HG03196 (cell line): ENCODE measurements around the gene ADAMTS4.

Experiments used
- ATAC-seq: cut with Tn5 transposase; IDR thresholded peaks from one replicate; pipeline ENCODE4 v1.9.1; 2021; ENCODE audit not compliant: unreplicated experiment

ADAMTS4 gene

DNA sequence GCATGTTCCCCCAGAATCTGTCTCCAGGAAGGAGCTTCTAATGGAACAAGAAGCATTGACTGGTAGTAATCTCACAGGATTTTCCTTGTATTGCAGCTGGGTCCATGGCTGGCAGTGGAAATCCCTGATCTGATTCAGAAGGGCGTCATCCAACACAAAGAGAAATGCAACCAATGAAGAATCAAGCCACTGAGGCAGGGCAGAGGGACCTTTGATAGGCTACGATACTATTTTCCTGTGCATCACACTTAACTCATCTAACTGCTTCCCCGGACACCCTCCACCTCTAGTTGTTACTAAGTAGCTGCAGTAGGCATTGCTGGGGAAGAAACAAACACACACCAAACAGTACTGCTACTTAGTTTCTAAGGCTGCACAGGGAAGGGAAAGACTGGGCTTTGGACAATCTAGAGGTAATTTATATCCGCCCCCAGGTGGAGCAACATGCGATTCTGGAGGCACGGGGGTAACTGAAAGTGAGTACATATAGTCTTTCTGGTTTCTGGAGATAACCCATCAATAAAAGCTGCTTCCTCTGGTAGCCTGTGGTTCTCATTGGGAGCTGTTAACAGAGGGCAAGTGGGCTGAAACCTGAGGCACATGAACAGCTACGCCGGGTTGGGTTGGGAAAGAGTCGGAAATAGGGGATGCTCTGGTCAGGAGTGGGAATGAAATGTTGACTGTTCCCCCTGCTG is 40.4 kb downstream of the ADAMTS4 start:
- ATAC-seq, result peak; percentile 3

DNA sequence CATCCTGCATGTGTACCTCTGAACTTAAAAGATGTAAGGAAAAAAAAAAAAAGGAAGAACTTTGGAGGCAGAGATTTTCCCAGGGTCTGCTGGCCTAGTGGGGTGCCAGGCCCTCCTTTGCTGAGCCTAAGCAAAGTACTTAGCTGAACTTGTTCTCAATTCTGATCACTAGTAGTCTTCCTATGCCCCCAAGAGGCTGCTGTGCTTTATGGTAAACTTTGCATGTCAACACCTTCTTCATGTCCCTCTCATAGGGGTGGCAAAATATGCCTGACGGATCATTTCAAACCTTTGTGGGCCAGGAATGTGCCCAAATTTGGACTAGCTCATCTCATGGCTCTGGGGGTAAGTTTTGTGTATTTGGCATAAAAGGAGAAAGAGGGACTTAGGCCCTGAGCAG is 41.0 kb downstream of the ADAMTS4 start:
- no peak for ATAC-seq

DNA sequence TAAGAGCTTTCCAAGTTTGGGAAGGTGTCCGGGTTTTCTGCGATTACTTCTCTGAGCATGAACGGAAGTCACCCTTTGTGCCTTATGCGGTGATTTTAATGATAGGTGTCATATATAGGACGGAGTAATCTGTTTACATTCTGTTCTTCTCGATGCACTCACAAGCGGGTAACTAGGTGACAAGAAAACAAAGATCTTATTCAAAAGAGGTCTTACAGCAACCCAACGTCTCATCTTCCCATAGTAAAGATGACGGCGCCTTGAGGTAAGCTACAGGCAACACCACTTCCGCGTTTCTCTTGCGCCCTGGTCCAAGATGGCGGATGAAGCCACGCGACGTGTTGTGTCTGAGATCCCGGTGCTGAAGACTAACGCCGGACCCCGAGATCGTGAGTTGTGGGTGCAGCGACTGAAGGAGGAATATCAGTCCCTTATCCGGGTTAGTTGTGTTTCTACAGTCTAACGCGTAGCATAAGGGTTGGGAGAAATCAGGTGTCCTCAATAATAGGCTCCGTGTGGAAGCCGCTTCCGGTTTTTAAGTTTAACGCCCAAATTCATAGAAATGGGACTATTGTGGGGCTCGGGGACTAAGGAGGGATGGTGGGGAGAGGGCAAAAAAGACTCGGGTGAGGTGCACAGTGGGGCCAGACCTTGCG is 45.0 kb downstream of the ADAMTS4 start, which contains the start of gene UFC1:
Gene UFC1, plus strand, starts transcription at position 297 of the 656 bp plus-strand sequence. Its CDS starts 20 bp downstream, at position 317.
- ATAC-seq, result peak; percentile 75

DNA sequence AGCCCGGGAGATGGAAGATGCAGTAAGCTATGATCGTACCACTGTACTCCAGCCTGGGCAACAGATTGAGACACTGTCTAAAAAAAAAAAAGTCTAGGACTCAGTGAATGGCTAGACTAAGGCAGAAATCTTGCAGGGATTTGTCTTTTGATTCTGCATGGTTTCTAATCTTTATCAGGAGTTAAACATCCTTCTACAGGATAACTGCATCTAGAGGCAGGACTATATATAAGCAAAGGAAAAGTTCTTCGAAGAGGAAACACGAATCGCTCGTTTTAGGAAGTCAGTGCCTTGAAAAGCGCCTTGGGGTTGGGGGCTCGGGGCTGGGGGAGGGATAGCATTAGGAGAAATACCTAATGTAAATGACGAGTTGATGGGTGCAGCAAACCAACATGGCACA is 45.7 kb downstream of the ADAMTS4 start:
- no peak for ATAC-seq

DNA sequence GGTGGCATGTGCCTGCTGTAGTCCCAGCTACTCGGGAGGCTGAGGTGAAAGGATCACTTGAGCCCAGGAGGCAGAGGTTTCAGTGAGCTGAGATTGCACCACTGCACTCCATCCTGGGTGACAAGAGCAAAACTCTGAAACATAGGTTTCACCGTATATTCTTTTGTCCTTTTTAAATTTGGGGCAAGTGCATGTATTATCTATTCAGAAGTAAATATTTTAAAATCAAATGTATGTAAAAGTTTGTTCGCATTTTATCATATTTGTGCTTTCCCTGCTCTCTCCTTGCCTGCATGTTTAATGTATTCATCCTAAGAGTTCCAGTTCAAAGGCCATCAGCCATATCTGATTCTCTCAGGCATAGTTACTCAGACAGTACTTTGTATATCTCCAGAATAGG is 53.0 kb downstream of the ADAMTS4 start:
- no peak for ATAC-seq

DNA sequence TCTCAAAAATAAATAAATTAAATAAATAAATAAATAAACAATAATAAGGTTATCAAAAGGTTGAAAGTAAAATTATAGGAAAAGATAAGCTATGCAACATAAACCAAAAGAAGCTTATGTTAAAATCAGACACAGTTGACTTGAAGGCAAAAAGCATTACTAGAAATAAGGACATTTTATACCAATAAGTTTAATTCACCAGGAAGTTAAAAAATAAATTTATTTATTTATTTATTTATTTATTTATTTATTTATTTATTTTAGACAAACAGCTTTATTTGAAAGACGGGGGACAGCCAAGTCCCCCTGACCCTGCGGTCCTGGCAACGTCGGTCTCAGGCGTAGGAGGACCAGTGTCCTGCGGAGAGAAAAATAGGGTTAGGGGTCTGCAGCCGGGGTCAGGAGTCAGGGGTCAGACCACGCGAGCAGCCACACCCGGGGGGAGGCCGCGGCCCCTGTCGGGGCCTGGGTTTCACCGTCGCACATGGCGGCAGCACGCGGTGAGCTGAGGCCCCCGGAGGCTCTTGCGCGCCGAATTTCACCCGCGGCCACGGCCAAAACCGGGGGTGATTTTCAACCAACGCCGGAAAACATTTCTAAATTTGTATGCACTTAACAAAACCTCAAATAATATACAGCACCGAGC is 58.0 kb downstream of the ADAMTS4 start:
- ATAC-seq, result no peak

DNA sequence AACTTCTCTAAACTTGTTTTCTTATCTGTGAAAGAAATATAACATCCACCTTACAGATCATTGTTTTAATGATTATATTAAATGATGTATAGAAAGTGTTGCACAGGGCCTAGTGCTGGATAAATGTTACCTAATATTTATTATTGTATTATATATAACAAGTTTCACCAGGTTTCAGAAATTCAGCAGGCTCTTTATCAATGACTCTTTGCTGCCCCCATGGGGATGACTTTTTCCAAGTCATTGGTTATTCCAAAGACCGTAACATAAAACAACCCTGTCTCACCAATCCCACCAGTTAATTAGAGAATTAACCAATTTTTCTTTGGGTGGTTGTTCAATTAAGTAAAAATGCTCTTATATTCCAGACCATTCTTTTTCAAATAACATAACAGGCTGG is 59.1 kb downstream of the ADAMTS4 start:
- no peak for ATAC-seq

DNA sequence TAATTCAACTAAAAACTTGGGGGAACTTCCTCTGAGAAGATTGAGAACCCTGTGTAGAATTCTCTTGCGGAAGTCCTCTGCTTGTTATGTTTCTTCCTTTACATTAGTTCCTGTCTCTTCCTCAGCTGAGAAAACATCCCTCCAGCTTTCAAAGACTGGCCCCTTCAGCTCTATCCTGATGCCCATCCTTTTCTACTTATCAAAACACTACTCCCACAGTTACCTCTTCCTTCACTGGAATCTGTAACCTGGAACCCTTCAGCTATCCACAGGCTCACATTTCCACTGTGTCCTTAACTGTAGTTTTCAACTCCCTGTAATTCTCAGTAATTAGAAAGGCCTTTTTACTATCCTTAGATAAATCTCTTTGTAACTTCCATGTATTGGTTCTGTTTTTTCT is 60.4 kb downstream of the ADAMTS4 start:
- ATAC-seq, result no peak

DNA sequence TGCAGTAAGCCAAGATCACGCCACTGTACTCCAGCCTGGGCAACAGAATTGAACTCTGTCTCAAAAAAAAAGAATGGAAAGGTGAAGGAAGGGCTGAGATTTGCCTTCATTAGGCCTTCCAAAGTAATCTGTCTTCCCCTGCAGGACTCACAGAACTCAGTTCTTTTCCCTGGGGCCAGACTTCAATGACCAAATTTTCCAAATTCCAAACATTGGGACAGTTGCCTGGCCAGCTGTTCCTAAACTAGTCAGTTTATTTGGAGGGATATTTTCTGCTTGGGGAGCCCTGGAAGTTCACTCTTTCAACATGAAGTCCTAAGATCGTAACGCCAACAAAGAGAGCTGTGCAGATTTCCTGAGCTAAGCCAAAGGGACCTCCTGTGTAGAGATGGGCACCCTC is 61.0 kb downstream of the ADAMTS4 start:
- no peak for ATAC-seq
